K562 (cell line): ENCODE measurements around the gene HEMK1. TPM values are rescaled to one million over a fixed set of nuclear protein-coding genes. Genes with fewer than 3 reads are reported as not detected.

Experiments
- ATAC-seq: fragments of 200-7000 bp; cut with Tn5 transposase; 3 replicates; pipeline ENCODE4 v1.9.1; 2020; ENCODE audit warnings: moderate library complexity
- BruUV-seq: library from RNA; stranded (reverse); fragments of 400-500 nt; replicated peaks from 2 replicates; lab custom pipeline; 2021; lab: Mats Ljungman, UMichigan
- CTCF ChIA-PET: fragments of 300-600 bp; formaldehyde crosslinking; extraction: SDS; loops from one replicate; lab custom pipeline; 2021; ENCODE audit warnings: low intra/inter-chr PET ratio; lab: Yijun Ruan, JAX
- POLR2A ChIA-PET: fragments of 300-600, 350-650 bp; sonication (Branson Sonifier 250); formaldehyde crosslinking; extraction: SDS; loops from one replicate; lab custom pipeline; 2021; ENCODE audit warnings: antibody characterized with exemption, inconsistent platforms; lab: Yijun Ruan, JAX
- DNase-seq, 4 experiments: peaks; one replicate each; pipeline versions ENCODE4 v3.0.0 to v3.0.0-alpha.2; 2011 to 2018; ENCODE audit warnings: low spot score in 3 of 4, mixed read lengths in 3 of 4; ENCODE audit errors: extremely low read depth in 1 of 4
- FAIRE-seq: peaks from 2 replicates; lab custom pipeline; 2011; peaks lifted over from hg19 to GRCh38; lab: Jason Lieb, UNC
- H2AFZ ChIP-seq: 2 replicates; pipeline ENCODE4 v1.6.0; 2011; ENCODE audit warnings: low read depth, low read length, control low read depth, inconsistent platforms
- H3K27ac ChIP-seq: fragments of 200-600 bp; 3 replicates; pipeline ENCODE4 v1.8.0; 2011; ENCODE audit warnings: low read depth, mild to moderate bottlenecking, control low read depth, inconsistent platforms, low read length, moderate library complexity, mixed read lengths; ENCODE audit errors: extremely low read depth
- H3K27me3 ChIP-seq, 2 experiments: fragments of 300-600 bp in 1 of 2; 2 replicates in 1 of 2; 3 replicates in 1 of 2; pipeline versions ENCODE4 v1.6.0 to v1.8.0; 2011; ENCODE audit warnings: inconsistent platforms in 2 of 2, low read length in 2 of 2, mild to moderate bottlenecking in 1 of 2, mixed read lengths in 1 of 2, moderate library complexity in 1 of 2; ENCODE audit not compliant: control insufficient read depth in 2 of 2, insufficient read depth in 2 of 2
- H3K36me3 ChIP-seq: fragments of 300-600 bp; 3 replicates; pipeline ENCODE4 v1.8.0; 2011; ENCODE audit warnings: mild to moderate bottlenecking, low read length, inconsistent platforms; ENCODE audit not compliant: control insufficient read depth, insufficient read depth
- H3K4me1 ChIP-seq, 2 experiments: fragments of 200-600 bp in 1 of 2; replicated peaks in 1 of 2; 2 replicates in 1 of 2; 3 replicates in 1 of 2; pipeline versions ENCODE4 v1.5.1 to v1.8.0; 2011; ENCODE audit warnings: inconsistent platforms in 2 of 2, low read length in 2 of 2, mild to moderate bottlenecking in 1 of 2, mixed read lengths in 1 of 2, moderate library complexity in 1 of 2; ENCODE audit not compliant: control insufficient read depth in 2 of 2, insufficient read depth in 2 of 2
- H3K4me2 ChIP-seq: 2 replicates; pipeline ENCODE4 v1.6.1; 2011; ENCODE audit warnings: low read length, control low read depth, inconsistent platforms, mixed read lengths; ENCODE audit not compliant: insufficient read depth
- H3K4me3 ChIP-seq: fragments of 200-600 bp; sonication (generic), shearing (Covaris generic); 2 replicates; pipeline ENCODE4 v1.5.1; 2016; ENCODE audit warnings: control low read depth, inconsistent platforms
- H3K79me2 ChIP-seq: fragments of 200-600 bp; 3 replicates; pipeline ENCODE4 v1.8.0; 2011; ENCODE audit warnings: low read length, inconsistent platforms; ENCODE audit not compliant: control insufficient read depth, insufficient read depth
- H3K9ac ChIP-seq, 2 experiments: 2 replicates each; pipeline versions ENCODE4 v1.6.0 to v1.6.1; 2011; ENCODE audit warnings: low read depth in 2 of 2, low read length in 2 of 2, control low read depth in 1 of 2, inconsistent platforms in 1 of 2, mild to moderate bottlenecking in 1 of 2, mixed read lengths in 1 of 2; ENCODE audit not compliant: insufficient read depth in 1 of 2
- H3K9me1 ChIP-seq: one replicate; pipeline ENCODE4 v1.6.0; 2011; ENCODE audit warnings: inconsistent platforms, mild to moderate bottlenecking, low read length, moderate library complexity; ENCODE audit not compliant: control insufficient read depth, insufficient read depth
- H3K9me3 ChIP-seq: replicated peaks from 2 replicates; pipeline ENCODE4 v1.5.1; 2011; ENCODE audit warnings: low read depth, low read length, inconsistent platforms; ENCODE audit not compliant: control insufficient read depth, insufficient read depth
- H4K20me1 ChIP-seq: replicated peaks from 2 replicates; pipeline ENCODE4 v1.6.1; 2011; ENCODE audit warnings: low read length, inconsistent platforms, mixed read lengths; ENCODE audit not compliant: control insufficient read depth, insufficient read depth
- ATF1 ChIP-seq, 2 experiments: fragments of 450-650 bp in 1 of 2; IDR thresholded peaks; 2 replicates each; pipeline ENCODE4 v1.6.1; 2016; ENCODE audit warnings: missing compliant biosample characterization in 1 of 2, missing genetic modification characterization in 1 of 2
- ATF3 ChIP-seq, 2 experiments: fragments of 450-650 bp in 1 of 2; sonication (generic) in 1 of 2; formaldehyde crosslinking in 1 of 2; IDR thresholded peaks in 1 of 2; conservative IDR thresholded peaks in 1 of 2; 2 replicates each; pipeline versions ENCODE4 v1.6.1 to v1.8.1; 2016 to 2023; ENCODE audit warnings: mild to moderate bottlenecking in 2 of 2, moderate library complexity in 2 of 2, inconsistent platforms in 1 of 2, missing genetic modification reagents in 1 of 2
- E2F3 ChIP-seq: fragments of 250-450 bp; sonication (Bioruptor Pico); IDR thresholded peaks from 2 replicates; pipeline ENCODE4 v1.4.0; 2020; ENCODE audit warnings: mild to moderate bottlenecking
- FOSL1 ChIP-seq: fragments of 200-800 bp; sonication (Bioruptor generic); conservative IDR thresholded peaks from 2 replicates; pipeline ENCODE4 v1.6.1; 2016; ENCODE audit warnings: missing genetic modification characterization, missing compliant biosample characterization
- HCFC1 ChIP-seq: IDR thresholded peaks from 2 replicates; pipeline ENCODE4 v1.6.1; 2012; ENCODE audit warnings: low read depth, low read length, improper control_type of control experiment
- SRSF3 ChIP-seq: fragments of 200-400 bp; formaldehyde crosslinking; IDR thresholded peaks from 2 replicates; pipeline ENCODE4 v1.6.1; 2016; ENCODE audit warnings: mild to moderate bottlenecking, low read length, moderate library complexity; ENCODE audit not compliant: insufficient read depth
- ZNF143 ChIP-seq: sonication (generic); formaldehyde crosslinking; IDR thresholded peaks from 2 replicates; pipeline ENCODE4 v1.9.0; 2022; ENCODE audit warnings: mild to moderate bottlenecking, missing genetic modification reagents
- ZSCAN32 ChIP-seq: fragments of 450-650 bp; formaldehyde crosslinking; IDR thresholded peaks from 2 replicates; pipeline ENCODE4 v1.4.0; 2020; ENCODE audit warnings: mild to moderate bottlenecking, moderate library complexity
- WGBS: fragments of 100-300 bp; shearing (Covaris generic); methylation state at CpG from one replicate; pipeline ENCODE4 v1.1.6; 2016; ENCODE audit warnings: low coverage, mixed read lengths; ENCODE audit not compliant: insufficient coverage; ENCODE audit errors: missing lambda C conversion rate; 5-methylcytosine and 5-hydroxymethylcytosine counted together
- in situ Hi-C: fragments of 300-500 bp; cut with MboI; formaldehyde crosslinking; loops from 4 replicates; pipeline ENCODE4 v1.15.0; 2018; ENCODE audit warnings: inconsistent platforms, mixed read lengths
- intact Hi-C: fragments of 100-400 bp; cut with micrococcal nuclease; formaldehyde crosslinking; loops from 2 replicates; pipeline ENCODE4 v1.14.2; 2022
- polyA plus RNA-seq, 8 experiments: library from polyadenylated mRNA; depleted of rRNA in 4 of 8; stranded (reverse) in 5 of 8; unstranded in 3 of 8; fragments of >200 nt; fragmentation: Nextera tagmentation in 2 of 8; fragmentation: Illumina TruSeq in 1 of 8; extraction: Ambion mirVana in 2 of 8; extraction: Trizol in 1 of 8; gene quantifications; 2 replicates each; pipeline versions ENCODE4 v1.2.1 to v1.2.3, GENCODE V29; 2011 to 2014; ENCODE audit warnings: inconsistent platforms in 1 of 8, missing spikeins in 1 of 8
- total RNA-seq, 7 experiments: library from RNA; depleted of rRNA in 6 of 7; stranded (reverse); fragments of >200 nt in 6 of 7; fragmentation: Illumina TruSeq in 2 of 7; extraction: Trizol in 2 of 7; gene quantifications; 2 replicates each; pipeline versions ENCODE4 v1.2.1 to v1.2.3, GENCODE V29; 2011 to 2021; ENCODE audit warnings: low replicate concordance in 1 of 7
- TF ChIP-seq, protein P1 (sequence below), 2 experiments: fragments of 150-350 bp in 1 of 2; IDR thresholded peaks; 2 replicates each; pipeline ENCODE4 v1.6.1; 2012 to 2016; ENCODE audit warnings: low read depth in 2 of 2, low read length in 2 of 2, mild to moderate bottlenecking in 1 of 2, moderate library complexity in 1 of 2
- TF ChIP-seq, protein P2 (sequence below): fragments of 450-650 bp; formaldehyde crosslinking; IDR thresholded peaks from 2 replicates; pipeline ENCODE4 v1.4.0; 2020; ENCODE audit warnings: mild to moderate bottlenecking, moderate library complexity

HEMK1 gene
- total and polyA plus RNA-seq, 9 of the 15 experiments (the other 6 are each of a cell fraction or from before 2014, with no cell fraction given): 2.0 to 16.8 (median 11.4) TPM

DNA sequence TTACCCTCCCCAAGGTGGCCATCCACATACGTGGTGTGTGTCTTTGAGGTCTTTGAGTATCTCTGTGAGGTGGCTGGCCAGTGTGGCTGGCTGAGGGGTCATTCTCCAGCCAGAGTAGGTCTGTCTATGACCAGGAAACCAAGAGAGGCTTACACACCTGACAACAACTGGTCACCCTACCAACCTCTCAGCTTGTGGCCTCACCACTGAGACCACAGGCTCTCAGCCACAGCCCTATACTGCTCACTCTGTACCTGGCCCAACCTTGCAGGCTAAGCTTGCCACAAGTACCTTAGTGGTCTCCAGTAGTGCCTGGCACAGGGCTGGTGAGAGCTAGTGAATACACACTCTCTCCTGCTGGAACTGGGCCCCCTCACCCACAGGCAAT is 5.1 kb downstream of the HEMK1 start (continued):
- TF ChIP-seq, protein P1, sequence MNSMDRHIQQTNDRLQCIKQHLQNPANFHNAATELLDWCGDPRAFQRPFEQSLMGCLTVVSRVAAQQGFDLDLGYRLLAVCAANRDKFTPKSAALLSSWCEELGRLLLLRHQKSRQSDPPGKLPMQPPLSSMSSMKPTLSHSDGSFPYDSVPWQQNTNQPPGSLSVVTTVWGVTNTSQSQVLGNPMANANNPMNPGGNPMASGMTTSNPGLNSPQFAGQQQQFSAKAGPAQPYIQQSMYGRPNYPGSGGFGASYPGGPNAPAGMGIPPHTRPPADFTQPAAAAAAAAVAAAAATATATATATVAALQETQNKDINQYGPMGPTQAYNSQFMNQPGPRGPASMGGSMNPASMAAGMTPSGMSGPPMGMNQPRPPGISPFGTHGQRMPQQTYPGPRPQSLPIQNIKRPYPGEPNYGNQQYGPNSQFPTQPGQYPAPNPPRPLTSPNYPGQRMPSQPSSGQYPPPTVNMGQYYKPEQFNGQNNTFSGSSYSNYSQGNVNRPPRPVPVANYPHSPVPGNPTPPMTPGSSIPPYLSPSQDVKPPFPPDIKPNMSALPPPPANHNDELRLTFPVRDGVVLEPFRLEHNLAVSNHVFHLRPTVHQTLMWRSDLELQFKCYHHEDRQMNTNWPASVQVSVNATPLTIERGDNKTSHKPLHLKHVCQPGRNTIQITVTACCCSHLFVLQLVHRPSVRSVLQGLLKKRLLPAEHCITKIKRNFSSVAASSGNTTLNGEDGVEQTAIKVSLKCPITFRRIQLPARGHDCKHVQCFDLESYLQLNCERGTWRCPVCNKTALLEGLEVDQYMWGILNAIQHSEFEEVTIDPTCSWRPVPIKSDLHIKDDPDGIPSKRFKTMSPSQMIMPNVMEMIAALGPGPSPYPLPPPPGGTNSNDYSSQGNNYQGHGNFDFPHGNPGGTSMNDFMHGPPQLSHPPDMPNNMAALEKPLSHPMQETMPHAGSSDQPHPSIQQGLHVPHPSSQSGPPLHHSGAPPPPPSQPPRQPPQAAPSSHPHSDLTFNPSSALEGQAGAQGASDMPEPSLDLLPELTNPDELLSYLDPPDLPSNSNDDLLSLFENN (IDR thresholded peaks at IDR 0.05; ENCODE audit: low read depth in 2 of 2, low read length in 2 of 2): no peak
- TF ChIP-seq SRSF3 (no peak), E2F3 (no peak), ZNF143 (CRISPR knock-in tag) (no peak), HCFC1 (no peak)

GRCh38 chr3:50575372-50575771 is 6.0 kb downstream of the HEMK1 start:
- POLR2A ChIA-PET: interaction anchor here (0.9 to 1.5 kb wide), 4 partner anchors 14 to 36 kb away, joined by 3 to 9 read pairs (median 6); partner anchors contain the start of gene CISH
- whole genome bisulfite sequencing: 39% methylated on average over 2 of the region's 6 CpGs

More at GRCh38 chr3:50575372-50575771, 6.0 kb downstream of the HEMK1 start:
- no TSS peak for BruUV-seq
- intact Hi-C loops: no loop called here
- H4K20me1 ChIP-seq: no peaks in the 10 kb centered on the region
- DNase-seq: no peak
- CTCF ChIA-PET: interaction anchor here (0.6 kb wide), 1 partner anchor 230 kb away, joined by 3 read pairs; no protein-coding TSS in a partner anchor
- TF ChIP-seq ATF1 (CRISPR knock-in tag; IDR thresholded peaks at IDR 0.05) (no peak), ATF1 (tag; IDR thresholded peaks at IDR 0.05) (no peak), FOSL1 (tag) (peak; percentile 39), ATF3 (IDR thresholded peaks at IDR 0.05) (0 out of 2 replicates have a peak, but pooled peaks have one; percentile 17), ATF3 (CRISPR knock-in tag; conservative IDR thresholded peaks at IDR 0.05) (no peak), ZSCAN32 (CRISPR knock-in tag) (no peak)
- TF ChIP-seq, protein P2, sequence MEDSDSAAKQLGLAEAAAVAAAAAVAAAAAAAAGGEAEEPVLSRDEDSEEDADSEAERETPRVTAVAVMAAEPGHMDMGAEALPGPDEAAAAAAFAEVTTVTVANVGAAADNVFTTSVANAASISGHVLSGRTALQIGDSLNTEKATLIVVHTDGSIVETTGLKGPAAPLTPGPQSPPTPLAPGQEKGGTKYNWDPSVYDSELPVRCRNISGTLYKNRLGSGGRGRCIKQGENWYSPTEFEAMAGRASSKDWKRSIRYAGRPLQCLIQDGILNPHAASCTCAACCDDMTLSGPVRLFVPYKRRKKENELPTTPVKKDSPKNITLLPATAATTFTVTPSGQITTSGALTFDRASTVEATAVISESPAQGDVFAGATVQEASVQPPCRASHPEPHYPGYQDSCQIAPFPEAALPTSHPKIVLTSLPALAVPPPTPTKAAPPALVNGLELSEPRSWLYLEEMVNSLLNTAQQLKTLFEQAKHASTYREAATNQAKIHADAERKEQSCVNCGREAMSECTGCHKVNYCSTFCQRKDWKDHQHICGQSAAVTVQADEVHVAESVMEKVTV (CRISPR knock-in tag): no peak
- H2AFZ ChIP-seq: no peak overlapping the region
- no peak overlapping the region for H3K4me2 ChIP-seq
- H3K27ac ChIP-seq: no peak overlapping the region; the same call in 2 of the 3 replicates
- no peaks in the 10 kb centered on the region for H3K9me1 ChIP-seq
- no peak overlapping the region for H3K4me3 ChIP-seq
- peaks cover 41 to 55% of the 10 kb centered on the region in 2 experiments; a peak in 4 of 5 replicates for H3K4me1 ChIP-seq
- H3K27me3 ChIP-seq: no peaks in the 10 kb centered on the region
- no peak for ATAC-seq
- peaks cover 49% of the 10 kb centered on the region; the same call in 2 of the 3 replicates for H3K36me3 ChIP-seq
- no peak overlapping the region; a peak in 1 of 4 replicates for H3K9ac ChIP-seq
- in situ Hi-C loops: loop anchor here (5.0 kb wide), 1 partner anchor 37 kb away; the partner anchor contains the start of gene CISH
- H3K9me3 ChIP-seq: no peaks in the 10 kb centered on the region
- peaks cover 5% of the 10 kb centered on the region for H3K79me2 ChIP-seq
- no peak for FAIRE-seq
